Measurements from ENCODE around the gene AGPAT1. TPM values are rescaled to one million over a fixed set of nuclear protein-coding genes. Genes with fewer than 3 reads are reported as not detected.

AGPAT1 gene
- total and polyA plus RNA-seq, 2 of the 8 experiments (the other 6 are each of a cell fraction or from before 2014, with no cell fraction given), result 96.0 to 222 TPM

DNA sequence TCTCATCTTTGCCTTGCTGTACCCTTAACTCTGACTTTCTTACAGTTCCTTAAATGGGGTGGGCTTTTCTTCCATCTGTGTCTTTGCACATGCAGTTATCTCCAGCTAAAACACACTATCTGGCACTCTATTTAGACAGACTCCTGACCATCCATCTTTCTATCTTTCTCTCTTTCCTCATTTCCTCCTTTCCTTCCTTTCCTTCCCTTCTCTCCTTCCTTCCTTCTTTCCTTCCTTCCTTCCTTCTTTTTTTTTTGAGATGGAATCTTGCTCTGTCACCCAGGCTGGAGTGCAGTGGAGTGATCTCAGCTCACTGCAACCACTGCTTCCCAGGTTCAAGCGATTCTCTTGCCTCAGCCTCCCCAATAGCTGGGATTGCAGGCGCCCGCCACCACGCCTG lies 39.7 kb upstream of the AGPAT1 start (continued):
- TF ChIP-seq GTF2F1 (IDR thresholded peaks at IDR 0.05; ENCODE audit: borderline replicate concordance, low read depth, low read length) (no peak), NANOG (IDR thresholded peaks at IDR 0.05; ENCODE audit: insufficient read depth, low read depth, low read length, poor library complexity, severe bottlenecking) (no peak), FOSL1 (IDR thresholded peaks at IDR 0.05; ENCODE audit: insufficient read depth, low read depth, low read length) (no peak)
